ENCODE results near the gene RADIL. TPM values are rescaled to one million over a fixed set of nuclear protein-coding genes. Genes with fewer than 3 reads are reported as not detected.

Gene RADIL
- polyA plus RNA-seq, 3 donors, result not detected

DNA sequence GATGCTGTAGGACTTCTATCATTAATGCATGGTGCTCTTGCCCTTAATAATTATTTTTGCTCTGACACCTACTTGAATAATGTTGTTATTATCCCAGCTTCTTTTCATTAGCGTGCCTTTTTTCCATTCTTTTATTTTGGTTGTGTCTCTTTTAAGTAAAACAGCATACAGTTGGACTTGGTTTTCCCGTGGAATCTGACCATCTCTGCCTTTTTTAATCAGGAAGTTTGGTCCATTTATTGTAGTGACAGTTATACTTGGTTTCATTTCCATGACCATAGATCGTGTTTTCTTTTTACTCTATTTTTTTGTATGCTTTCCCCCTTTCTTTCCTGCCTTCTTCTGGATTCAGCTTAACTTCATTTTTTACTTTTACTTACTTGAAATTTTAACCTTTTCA lies 26.3 kb downstream of the RADIL start:
- Mint-ChIP-seq H3K27ac (no peak overlapping the region), H3K27me3 (ENCODE audit: low read depth in 3 of 3) (peaks cover 16 to 21% (median 17%) of the 10 kb centered on the region in 3 donors), H3K9me3 (peaks cover 5 to 19% (median 12%) of the 10 kb centered on the region in 7 donors), H3K4me3 (no peak overlapping the region), H3K36me3 (no peaks in the 10 kb centered on the region), H3K4me1 (peaks cover 5% of the 10 kb centered on the region)
- no peaks in the 10 kb centered on the region for H3K36me3 ChIP-seq (replicated peaks in 1 of 2; ENCODE audit: control insufficient read depth in 1 of 2, insufficient read depth in 2 of 2, low read length in 2 of 2)
- no peak overlapping the region for H3K9ac ChIP-seq (ENCODE audit: insufficient read depth, low read length, poor library complexity, severe bottlenecking)
- no peak for DNase-seq
- H3K4me2 ChIP-seq (replicated peaks; ENCODE audit: extremely low read depth, low read length, poor library complexity, severe bottlenecking), result no peak overlapping the region
- peaks cover 9 to 11% of the 10 kb centered on the region in 2 donors for H3K9me3 ChIP-seq (replicated peaks in 1 of 2; ENCODE audit: control insufficient read depth in 1 of 2, insufficient read depth in 1 of 2, low read length in 2 of 2)
- no peak overlapping the region for H3K4me3 ChIP-seq (replicated peaks in 1 of 3; ENCODE audit: low read depth in 2 of 3, low read length in 3 of 3)
- no peak overlapping the region for H2AFZ ChIP-seq (ENCODE audit: insufficient read depth, low read depth, low read length, poor library complexity, severe bottlenecking)
- no peak overlapping the region for H3K27ac ChIP-seq (ENCODE audit: low read depth in 1 of 2, low read length in 2 of 2)
- peaks cover 17 to 18% of the 10 kb centered on the region in 2 donors for H3K27me3 ChIP-seq (ENCODE audit: control insufficient read depth in 2 of 2, insufficient read depth in 2 of 2, low read length in 2 of 2)
- TF ChIP-seq, protein P1, sequence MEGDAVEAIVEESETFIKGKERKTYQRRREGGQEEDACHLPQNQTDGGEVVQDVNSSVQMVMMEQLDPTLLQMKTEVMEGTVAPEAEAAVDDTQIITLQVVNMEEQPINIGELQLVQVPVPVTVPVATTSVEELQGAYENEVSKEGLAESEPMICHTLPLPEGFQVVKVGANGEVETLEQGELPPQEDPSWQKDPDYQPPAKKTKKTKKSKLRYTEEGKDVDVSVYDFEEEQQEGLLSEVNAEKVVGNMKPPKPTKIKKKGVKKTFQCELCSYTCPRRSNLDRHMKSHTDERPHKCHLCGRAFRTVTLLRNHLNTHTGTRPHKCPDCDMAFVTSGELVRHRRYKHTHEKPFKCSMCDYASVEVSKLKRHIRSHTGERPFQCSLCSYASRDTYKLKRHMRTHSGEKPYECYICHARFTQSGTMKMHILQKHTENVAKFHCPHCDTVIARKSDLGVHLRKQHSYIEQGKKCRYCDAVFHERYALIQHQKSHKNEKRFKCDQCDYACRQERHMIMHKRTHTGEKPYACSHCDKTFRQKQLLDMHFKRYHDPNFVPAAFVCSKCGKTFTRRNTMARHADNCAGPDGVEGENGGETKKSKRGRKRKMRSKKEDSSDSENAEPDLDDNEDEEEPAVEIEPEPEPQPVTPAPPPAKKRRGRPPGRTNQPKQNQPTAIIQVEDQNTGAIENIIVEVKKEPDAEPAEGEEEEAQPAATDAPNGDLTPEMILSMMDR (IDR thresholded peaks at IDR 0.05), result no peak
- no peaks in the 10 kb centered on the region for H3K79me2 ChIP-seq (ENCODE audit: insufficient read depth, low read length)
- peaks cover 0 to 5% of the 10 kb centered on the region in 2 donors for H3K4me1 ChIP-seq (ENCODE audit: control insufficient read depth in 1 of 2, insufficient read depth in 2 of 2, low read length in 2 of 2)
- intact Hi-C loops (cut with micrococcal nuclease), result no loop called here
- WGBS (ENCODE audit: insufficient coverage), result no CpG with 5 or more reads among the region's 3 CpGs
- no peaks in the 10 kb centered on the region for H4K20me1 ChIP-seq (ENCODE audit: insufficient read depth, low read length)

DNA sequence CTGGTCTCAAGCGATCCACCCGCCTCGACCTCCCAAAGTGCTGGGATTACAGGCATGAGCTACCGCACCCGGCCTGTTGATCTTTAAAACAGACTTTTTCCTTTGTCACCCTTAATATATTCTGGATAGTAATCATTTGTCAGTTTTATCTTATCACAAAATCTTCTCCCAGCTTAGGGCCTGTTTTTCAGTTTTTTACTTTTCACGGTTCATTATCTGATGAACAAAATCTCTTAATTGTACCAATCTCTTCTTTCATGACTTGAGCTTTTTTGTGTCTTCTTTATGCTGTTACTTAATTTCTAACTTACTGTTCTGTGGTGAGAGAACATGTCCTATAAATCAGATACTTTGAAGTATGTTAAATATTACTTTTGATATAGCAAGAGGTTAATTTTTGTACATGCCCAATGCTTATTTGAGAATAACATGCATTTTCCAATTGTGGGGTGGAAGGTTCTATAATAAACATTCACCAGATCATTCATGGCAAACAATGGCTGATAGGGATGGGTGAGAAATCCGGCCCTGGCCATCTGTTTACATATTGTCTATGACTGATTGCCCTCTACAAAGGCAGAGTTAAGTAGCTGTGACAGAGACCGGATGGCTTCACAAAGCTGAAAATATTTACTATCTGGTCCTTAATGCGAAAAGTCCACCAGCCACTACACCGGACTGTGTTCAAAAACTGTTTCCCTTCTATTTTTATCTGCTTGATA lies 27.0 kb downstream of the RADIL start:
- Histone ChIP-seq H3K27me3 (ENCODE audit: control insufficient read depth in 2 of 2, insufficient read depth in 2 of 2, low read length in 2 of 2) (peaks cover 11 to 12% of the 10 kb centered on the region in 2 donors), H3K9ac (ENCODE audit: insufficient read depth, low read length, poor library complexity, severe bottlenecking) (no peak overlapping the region), H3K79me2 (ENCODE audit: insufficient read depth, low read length) (no peaks in the 10 kb centered on the region), H4K20me1 (ENCODE audit: insufficient read depth, low read length) (no peaks in the 10 kb centered on the region), H3K27ac (ENCODE audit: low read depth in 1 of 2, low read length in 2 of 2) (no peak overlapping the region), H3K4me2 (replicated peaks; ENCODE audit: extremely low read depth, low read length, poor library complexity, severe bottlenecking) (no peak overlapping the region), H3K4me3 (replicated peaks in 1 of 3; ENCODE audit: low read depth in 2 of 3, low read length in 3 of 3) (no peak overlapping the region), H3K36me3 (replicated peaks in 1 of 2; ENCODE audit: control insufficient read depth in 1 of 2, insufficient read depth in 2 of 2, low read length in 2 of 2) (no peaks in the 10 kb centered on the region), H3K4me1 (ENCODE audit: control insufficient read depth in 1 of 2, insufficient read depth in 2 of 2, low read length in 2 of 2) (peaks cover 0 to under 1% of the 10 kb centered on the region in 2 donors), H3K9me3 (replicated peaks in 1 of 2; ENCODE audit: control insufficient read depth in 1 of 2, insufficient read depth in 1 of 2, low read length in 2 of 2) (peaks cover 2 to 4% of the 10 kb centered on the region in 2 donors), H2AFZ (ENCODE audit: insufficient read depth, low read depth, low read length, poor library complexity, severe bottlenecking) (no peak overlapping the region)
- H3K27me3 Mint-ChIP-seq (ENCODE audit: low read depth in 3 of 3), result peaks cover 9 to 14% (median 12%) of the 10 kb centered on the region in 3 donors
- no CpG with 5 or more reads among the region's 10 CpGs for WGBS (ENCODE audit: insufficient coverage)
- TF ChIP-seq, protein P1 (IDR thresholded peaks at IDR 0.05), result no peak
- DNase-seq, result no peak
- intact Hi-C loops (cut with micrococcal nuclease), result no loop called here
- H3K4me3 Mint-ChIP-seq, result no peak overlapping the region
- H3K27ac Mint-ChIP-seq, result no peak overlapping the region
- H3K9me3 Mint-ChIP-seq, result peaks cover 0 to 12% (median 5%) of the 10 kb centered on the region in 7 donors
- H3K36me3 Mint-ChIP-seq, result no peaks in the 10 kb centered on the region
- H3K4me1 Mint-ChIP-seq, result peaks cover 3% of the 10 kb centered on the region
